Left lung (tissue), 10 donors: Measurements from ENCODE around the gene TSPAN32. TPM values are rescaled to one million over a fixed set of nuclear protein-coding genes. Genes with fewer than 3 reads are reported as not detected.

Experiments
- ATAC-seq: fragments of 200-7000 bp; cut with Tn5 transposase; one replicate; pipeline ENCODE4 v1.9.1; 2020; ENCODE audit warnings: moderate library complexity
- DNase-seq, 4 donors: peaks; one replicate each; pipeline ENCODE4 v3.0.0-alpha.2; 2013 to 2020
- H3K27ac ChIP-seq, 2 donors: fragments of 200-600 bp; sonication (generic) in 1 of 2; one replicate each; pipeline versions ENCODE4 v1.5.0 to v1.8.0; 2020 to 2021
- H3K27me3 ChIP-seq, 2 donors: fragments of 200-600 bp; sonication (generic) in 1 of 2; one replicate each; pipeline versions ENCODE4 v1.5.0 to v1.8.0; 2020 to 2021
- H3K36me3 ChIP-seq, 2 donors: fragments of 200-600 bp; sonication (generic) in 1 of 2; one replicate each; pipeline versions ENCODE4 v1.5.0 to v1.8.0; 2020 to 2021
- H3K4me1 ChIP-seq, 2 donors: fragments of 200-600 bp; one replicate each; pipeline ENCODE4 v1.8.0; 2021
- H3K4me3 ChIP-seq, 2 donors: fragments of 200-600 bp; sonication (generic) in 1 of 2; one replicate each; pipeline versions ENCODE4 v1.5.0 to v1.8.0; 2020 to 2021; ENCODE audit warnings: mild to moderate bottlenecking in 1 of 2
- H3K9me3 ChIP-seq, 2 donors: fragments of 200-600 bp; sonication (generic) in 1 of 2; one replicate each; pipeline versions ENCODE4 v1.5.0 to v1.8.0; 2020 to 2021
- CTCF ChIP-seq, 2 donors: fragments of 200-600 bp; sonication (generic) in 1 of 2; IDR thresholded peaks; one replicate each; pipeline versions ENCODE4 v1.5.0 to v1.8.0; 2021; ENCODE audit warnings: antibody characterized with exemption in 2 of 2
- intact Hi-C, 2 donors: fragments of 100-400 bp; cut with DNase I; formaldehyde crosslinking; loops; one replicate each; pipeline versions ENCODE4 v1.11.2 to v1.14.2; 2022
- polyA plus RNA-seq, 6 donors: library from polyadenylated mRNA; unstranded; fragments of 120-200 nt; gene quantifications; one replicate each; pipeline ENCODE4 v1.2.1, GENCODE V29; 2013; ENCODE audit not compliant: insufficient read length in 6 of 6
- total RNA-seq, 2 donors: library from RNA; stranded (reverse); fragmentation: NEBNext Ultra II Directional; extraction: Animal tissue kit (Norgen Biotek cat#: 25700); gene quantifications; one replicate each; pipeline ENCODE4 v1.2.1, GENCODE V29; 2021
- donor health status: DM: no; HTN: yes; CAD: no.
- donor health status: DM: no; HTN: no; CAD: no.

Gene TSPAN32
- total and polyA plus RNA-seq, 8 donors: 3.7 to 6.3 (median 4.2) TPM

GRCh38 chr11:2270322-2271076 lies 31.3 kb upstream of the TSPAN32 start, which contains the start of gene ASCL2:
Gene ASCL2, minus strand, starts transcription at chr11:2270588. Its CDS starts 256 bp downstream, at chr11:2270332.
- no peak for TF ChIP-seq CTCF (IDR thresholded peaks at IDR 0.05)
- H3K9me3 ChIP-seq: no peaks in the 10 kb centered on the region
- intact Hi-C loops: no loop called here
- H3K27me3 ChIP-seq: peaks cover 19 to 48% of the 10 kb centered on the region in 2 donors
- peak within 1 kb of the TSS in 1 of 2 donors; percentile 88 for H3K27ac ChIP-seq
- no peaks in the 10 kb centered on the region for H3K36me3 ChIP-seq
- DNase-seq (peak in 1 of 4 donors; percentile 85), ATAC-seq (no peak)
- H3K4me1 ChIP-seq: peaks cover 10 to 42% of the 10 kb centered on the region in 2 donors
- peak within 1 kb of the TSS; percentile 29 to 52 for H3K4me3 ChIP-seq

- no peak for TF ChIP-seq CTCF (IDR thresholded peaks at IDR 0.05)
- Histone ChIP-seq H3K36me3 (no peaks in the 10 kb centered on the region), H3K27ac (no peak overlapping the region), H3K4me1 (peaks cover 10 to 37% of the 10 kb centered on the region in 2 donors), H3K27me3 (peaks cover 19 to 48% of the 10 kb centered on the region in 2 donors), H3K9me3 (no peaks in the 10 kb centered on the region), H3K4me3 (peak overlapping the region in 1 of 2 donors; percentile 52)
- intact Hi-C loops: no loop called here
- peak; percentile 45 for ATAC-seq
- peak in 2 of 4 donors; percentile 68 to 91 for DNase-seq
These were observed 30.8 kb upstream of the TSPAN32 start for GRCh38 chr11:2271077-2271326.

GRCh38 chr11:2271327-2272227 lies 30.2 kb upstream of the TSPAN32 start:
- DNase-seq (peak in 1 of 4 donors; percentile 65), ATAC-seq (no peak)
- Histone ChIP-seq H3K4me3 (peak overlapping the region in 1 of 2 donors; percentile 52), H3K9me3 (no peaks in the 10 kb centered on the region), H3K27ac (no peak overlapping the region), H3K4me1 (peaks cover 10 to 32% of the 10 kb centered on the region in 2 donors), H3K27me3 (peaks cover 19 to 48% of the 10 kb centered on the region in 2 donors), H3K36me3 (no peaks in the 10 kb centered on the region)
- intact Hi-C loops: no loop called here
- TF ChIP-seq CTCF (IDR thresholded peaks at IDR 0.05): no peak

- Histone ChIP-seq H3K4me3 (no peak overlapping the region), H3K27me3 (peaks cover 19 to 48% of the 10 kb centered on the region in 2 donors), H3K27ac (no peak overlapping the region), H3K9me3 (no peaks in the 10 kb centered on the region), H3K36me3 (no peaks in the 10 kb centered on the region), H3K4me1 (peaks cover 10 to 32% of the 10 kb centered on the region in 2 donors)
- no peak for TF ChIP-seq CTCF (IDR thresholded peaks at IDR 0.05)
- intact Hi-C loops: no loop called here
- no peak for ATAC-seq
- DNase-seq: no peak
These were observed 29.4 kb upstream of the TSPAN32 start for GRCh38 chr11:2272228-2272945.
